H9 (cell line): ENCODE results near the gene DPP10. TPM values are rescaled to one million over a fixed set of nuclear protein-coding genes. Genes with fewer than 3 reads are reported as not detected.

Source experiments
- DNase-seq: peaks from one replicate; pipeline ENCODE4 v3.0.0-alpha.2; 2017
- H2AFZ ChIP-seq: one replicate; pipeline ENCODE4 v1.6.1; 2013; ENCODE audit warnings: mild to moderate bottlenecking, low read length, control low read depth, moderate library complexity
- H2AK5ac ChIP-seq: 2 replicates; pipeline ENCODE4 v1.6.1; 2013; ENCODE audit warnings: low read length, control low read depth, mixed read lengths; ENCODE audit not compliant: insufficient read length
- H2BK120ac ChIP-seq: one replicate; pipeline ENCODE4 v1.6.1; 2013; ENCODE audit warnings: low read depth, mild to moderate bottlenecking, low read length, control low read depth, inconsistent platforms; ENCODE audit not compliant: poor library complexity, severe bottlenecking
- H2BK12ac ChIP-seq: 2 replicates; pipeline ENCODE4 v1.6.1; 2013; ENCODE audit warnings: low read length, control low read depth, mixed read lengths, low read depth; ENCODE audit not compliant: insufficient read length
- H2BK15ac ChIP-seq: 2 replicates; pipeline ENCODE4 v1.6.1; 2013; ENCODE audit warnings: low read depth, low read length, control low read depth
- H2BK20ac ChIP-seq: one replicate; pipeline ENCODE4 v1.6.1; 2013; ENCODE audit warnings: low read depth, mild to moderate bottlenecking, low read length, control low read depth, inconsistent platforms; ENCODE audit not compliant: poor library complexity, severe bottlenecking
- H2BK5ac ChIP-seq: 2 replicates; pipeline ENCODE4 v1.6.1; 2013; ENCODE audit warnings: low read length, control low read depth, mixed read lengths; ENCODE audit not compliant: insufficient read length
- H3K14ac ChIP-seq: 2 replicates; pipeline ENCODE4 v1.6.1; 2013; ENCODE audit warnings: low read length, control low read depth; ENCODE audit not compliant: insufficient read depth
- H3K18ac ChIP-seq: 2 replicates; pipeline ENCODE4 v1.6.1; 2013; ENCODE audit warnings: low read depth, mild to moderate bottlenecking, mixed read lengths, low read length, control low read depth; ENCODE audit not compliant: insufficient read length
- H3K23ac ChIP-seq: 2 replicates; pipeline ENCODE4 v1.6.1; 2013; ENCODE audit warnings: low read length, control low read depth, mixed read lengths, low read depth; ENCODE audit not compliant: insufficient read length
- H3K23me2 ChIP-seq: 2 replicates; pipeline ENCODE4 v1.6.1; 2013; ENCODE audit warnings: low read depth, mild to moderate bottlenecking, mixed read lengths, low read length, control low read depth; ENCODE audit not compliant: insufficient read length, poor library complexity, severe bottlenecking
- H3K27ac ChIP-seq: 2 replicates; pipeline ENCODE4 v1.5.1; 2013; ENCODE audit warnings: low read length, control low read depth, mixed read lengths, low read depth; ENCODE audit not compliant: insufficient read length
- H3K27me3 ChIP-seq: 2 replicates; pipeline ENCODE4 v1.6.1; 2013; ENCODE audit warnings: low read length, control low read depth, inconsistent platforms; ENCODE audit not compliant: insufficient read depth
- H3K4ac ChIP-seq: 2 replicates; pipeline ENCODE4 v1.6.1; 2013; ENCODE audit warnings: low read depth, mild to moderate bottlenecking, control low read depth, inconsistent platforms, low read length, moderate library complexity
- H3K4me1 ChIP-seq: 2 replicates; pipeline ENCODE4 v1.6.1; 2013; ENCODE audit warnings: low read length, control low read depth, inconsistent platforms; ENCODE audit not compliant: insufficient read depth
- H3K4me2 ChIP-seq: 2 replicates; pipeline ENCODE4 v1.6.1; 2013; ENCODE audit warnings: low read length, control low read depth, mixed read lengths; ENCODE audit not compliant: insufficient read length, insufficient read depth
- H3K56ac ChIP-seq: 2 replicates; pipeline ENCODE4 v1.6.1; 2013; ENCODE audit warnings: low read depth, mild to moderate bottlenecking, mixed read lengths, low read length, control low read depth; ENCODE audit not compliant: insufficient read length
- H3K79me1 ChIP-seq: 2 replicates; pipeline ENCODE4 v1.6.1; 2013; ENCODE audit warnings: low read depth, mild to moderate bottlenecking, moderate library complexity, low read length, control low read depth, inconsistent platforms; ENCODE audit not compliant: insufficient read depth, poor library complexity, severe bottlenecking
- H3K79me2 ChIP-seq: 2 replicates; pipeline ENCODE4 v1.6.1; 2013; ENCODE audit warnings: low read length, control low read depth, inconsistent platforms; ENCODE audit not compliant: insufficient read depth
- H3K9ac ChIP-seq: 2 replicates; pipeline ENCODE4 v1.6.1; 2013; ENCODE audit warnings: low read length, control low read depth, mixed read lengths; ENCODE audit not compliant: insufficient read length; ENCODE audit errors: extremely low read depth
- H3K9me3 ChIP-seq: one replicate; pipeline ENCODE4 v1.6.1; 2013; ENCODE audit warnings: low read depth, low read length, inconsistent platforms; ENCODE audit not compliant: control insufficient read depth
- H3T11ph ChIP-seq: one replicate; pipeline ENCODE4 v1.6.1; 2013; ENCODE audit warnings: mild to moderate bottlenecking, low read length, control low read depth, inconsistent platforms
- H4K20me1 ChIP-seq: one replicate; pipeline ENCODE4 v1.6.1; 2013; ENCODE audit not compliant: control insufficient read depth, insufficient read length, insufficient read depth
- H4K5ac ChIP-seq: 2 replicates; pipeline ENCODE4 v1.6.1; 2013; ENCODE audit warnings: low read depth, mild to moderate bottlenecking, mixed read lengths, low read length, control low read depth; ENCODE audit not compliant: insufficient read length
- H4K8ac ChIP-seq: replicated peaks from 2 replicates; pipeline ENCODE4 v1.6.1; 2013; ENCODE audit warnings: low read length, control low read depth, mixed read lengths, low read depth; ENCODE audit not compliant: insufficient read length
- H4K91ac ChIP-seq: 2 replicates; pipeline ENCODE4 v1.6.1; 2013; ENCODE audit warnings: low read depth, mild to moderate bottlenecking, moderate library complexity, mixed read lengths, low read length, control low read depth; ENCODE audit not compliant: insufficient read length
- H3K27ac Mint-ChIP-seq, 3 experiments: 2 replicates in 2 of 3; 3 replicates in 1 of 3; pipeline ENCODE4 v1.8.0; 2020 to 2021; ENCODE audit warnings: mixed read lengths in 3 of 3, mild to moderate bottlenecking in 1 of 3, moderate library complexity in 1 of 3
- H3K27me3 Mint-ChIP-seq: 2 replicates; pipeline ENCODE4 v1.8.0; 2021; ENCODE audit warnings: low read depth, mild to moderate bottlenecking, moderate library complexity, mixed read lengths
- H3K36me3 Mint-ChIP-seq, 3 experiments: 2 replicates in 2 of 3; 3 replicates in 1 of 3; pipeline ENCODE4 v1.8.0; 2020 to 2021; ENCODE audit warnings: low read depth in 3 of 3, mixed read lengths in 3 of 3; ENCODE audit not compliant: insufficient read depth in 1 of 3
- H3K4me1 Mint-ChIP-seq, 2 experiments: 2 replicates each; pipeline ENCODE4 v1.8.0; 2020; ENCODE audit warnings: mixed read lengths in 2 of 2
- H3K4me3 Mint-ChIP-seq, 2 experiments: 2 replicates in 1 of 2; 3 replicates in 1 of 2; pipeline ENCODE4 v1.8.0; 2020 to 2021; ENCODE audit warnings: mild to moderate bottlenecking in 2 of 2, mixed read lengths in 2 of 2, moderate library complexity in 1 of 2
- H3K9me3 Mint-ChIP-seq, 2 experiments: 2 replicates in 1 of 2; 3 replicates in 1 of 2; pipeline ENCODE4 v1.8.0; 2020; ENCODE audit warnings: mild to moderate bottlenecking in 2 of 2, mixed read lengths in 2 of 2, moderate library complexity in 1 of 2
- WGBS: extraction: QIAGEN DNeasy Blood & Tissue Kit; methylation state at CpG from one replicate; pipeline ENCODE4 v1.1.7; 2013; ENCODE audit warnings: missing lambda C conversion rate, low lambda C conversion rate, mixed read lengths; ENCODE audit not compliant: insufficient read length; ENCODE audit errors: extremely low coverage; 5-methylcytosine and 5-hydroxymethylcytosine counted together
- total RNA-seq: library from RNA; stranded (reverse); gene quantifications from 2 replicates; pipeline ENCODE4 v1.2.1, GENCODE V29; 2021
- TF ChIP-seq, protein P1 (sequence below): fragments of 200-600 bp; sonication (generic); conservative IDR thresholded peaks from 3 replicates; pipeline ENCODE4 v1.8.0; 2021; ENCODE audit warnings: antibody characterized with exemption, mild to moderate bottlenecking

The DPP10 gene
- total RNA-seq, 1 experiment from 2014 or later, result 11.3 TPM

DNA sequence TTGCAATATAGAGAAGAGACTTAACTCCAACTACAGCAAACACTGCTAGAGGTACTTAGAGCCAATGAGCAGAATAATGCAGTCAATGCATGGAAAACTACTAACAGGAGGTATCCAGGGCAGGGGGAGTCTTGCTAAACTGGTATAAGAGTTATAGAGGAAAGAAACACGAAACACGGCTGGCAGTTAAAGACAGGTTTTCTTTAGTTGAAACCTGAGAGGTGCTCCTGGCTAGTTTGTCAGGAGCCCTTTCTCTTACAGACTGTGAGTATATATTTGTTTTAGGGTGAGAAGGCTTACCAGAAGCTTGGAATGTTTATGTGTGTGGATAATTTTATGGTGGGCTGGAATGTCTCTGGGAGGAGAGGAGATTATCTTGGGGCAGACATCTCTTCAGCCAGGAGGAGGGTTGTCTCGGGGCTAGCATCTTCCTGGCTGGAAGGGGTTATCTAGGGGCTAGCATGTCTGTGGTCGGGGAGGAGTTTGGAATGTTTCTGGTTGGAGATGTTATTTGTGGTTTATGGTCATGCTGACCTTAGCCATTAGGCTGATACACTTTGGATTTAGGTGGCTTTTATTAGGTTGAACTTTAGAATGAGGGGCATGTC lies 1048.8 kb downstream of the DPP10 start:
- Histone ChIP-seq H2BK15ac (no peak overlapping the region), H2BK20ac (no peak overlapping the region), H4K8ac (no peak overlapping the region), H3K4ac (no peak overlapping the region), H2BK120ac (no peak overlapping the region), H3K9me3 (no peaks in the 10 kb centered on the region), H3K27ac (no peak overlapping the region), H3K4me1 (no peaks in the 10 kb centered on the region), H3K23ac (no peak overlapping the region), H3K14ac (no peak overlapping the region), H3K56ac (no peak overlapping the region), H4K5ac (no peak overlapping the region), H3K9ac (no peak overlapping the region), H3K27me3 (no peaks in the 10 kb centered on the region), H3K18ac (no peak overlapping the region), H3K23me2 (no peaks in the 10 kb centered on the region), H3K79me1 (no peaks in the 10 kb centered on the region), H4K20me1 (no peaks in the 10 kb centered on the region), H3K4me2 (no peak overlapping the region), H2BK5ac (no peak overlapping the region), H2AK5ac (no peak overlapping the region), H2AFZ (no peak overlapping the region), H2BK12ac (no peak overlapping the region), H3K79me2 (no peaks in the 10 kb centered on the region), H4K91ac (no peak overlapping the region), H3T11ph (no peak overlapping the region)
- Mint-ChIP-seq H3K27ac (no peak overlapping the region), H3K4me3 (no peak overlapping the region), H3K4me1 (peaks cover 10 to 13% of the 10 kb centered on the region in 2 experiments), H3K27me3 (no peaks in the 10 kb centered on the region), H3K9me3 (peaks cover 5 to 12% of the 10 kb centered on the region in 2 experiments; a peak in 4 of 5 replicates), H3K36me3 (peaks cover 4 to 7% (median 5%) of the 10 kb centered on the region in 3 experiments; a peak in 5 of 7 replicates)
- DNase-seq, result no peak
- TF ChIP-seq, protein P1, sequence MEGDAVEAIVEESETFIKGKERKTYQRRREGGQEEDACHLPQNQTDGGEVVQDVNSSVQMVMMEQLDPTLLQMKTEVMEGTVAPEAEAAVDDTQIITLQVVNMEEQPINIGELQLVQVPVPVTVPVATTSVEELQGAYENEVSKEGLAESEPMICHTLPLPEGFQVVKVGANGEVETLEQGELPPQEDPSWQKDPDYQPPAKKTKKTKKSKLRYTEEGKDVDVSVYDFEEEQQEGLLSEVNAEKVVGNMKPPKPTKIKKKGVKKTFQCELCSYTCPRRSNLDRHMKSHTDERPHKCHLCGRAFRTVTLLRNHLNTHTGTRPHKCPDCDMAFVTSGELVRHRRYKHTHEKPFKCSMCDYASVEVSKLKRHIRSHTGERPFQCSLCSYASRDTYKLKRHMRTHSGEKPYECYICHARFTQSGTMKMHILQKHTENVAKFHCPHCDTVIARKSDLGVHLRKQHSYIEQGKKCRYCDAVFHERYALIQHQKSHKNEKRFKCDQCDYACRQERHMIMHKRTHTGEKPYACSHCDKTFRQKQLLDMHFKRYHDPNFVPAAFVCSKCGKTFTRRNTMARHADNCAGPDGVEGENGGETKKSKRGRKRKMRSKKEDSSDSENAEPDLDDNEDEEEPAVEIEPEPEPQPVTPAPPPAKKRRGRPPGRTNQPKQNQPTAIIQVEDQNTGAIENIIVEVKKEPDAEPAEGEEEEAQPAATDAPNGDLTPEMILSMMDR, result no peak
- no CpG with 5 or more reads among the region's 4 CpGs for WGBS
